Thyroid gland (tissue), 4 donors: ENCODE results near the gene RNF44. TPM values are rescaled to one million over a fixed set of nuclear protein-coding genes. Genes with fewer than 3 reads are reported as not detected.

ENCODE experiments used
- DNase-seq, 2 donors: peaks; one replicate each; pipeline ENCODE4 v3.0.0-alpha.2; 2019
- H3K27ac ChIP-seq, 3 donors: fragments of 200-600 bp; sonication (generic); 1 replicate in 2 of 3; 2 replicates in 1 of 3; pipeline ENCODE4 v1.5.1; 2016 to 2019; ENCODE audit warnings: mild to moderate bottlenecking in 1 of 3, moderate library complexity in 1 of 3
- H3K27me3 ChIP-seq: fragments of 200-600 bp; sonication (generic); one replicate; pipeline ENCODE4 v1.5.1; 2019
- H3K36me3 ChIP-seq, 2 donors: fragments of 200-600 bp; sonication (generic); one replicate each; pipeline ENCODE4 v1.5.1; 2016 to 2019
- H3K4me1 ChIP-seq, 2 donors: fragments of 200-600 bp; sonication (generic); one replicate each; pipeline ENCODE4 v1.5.1; 2017 to 2019
- H3K4me3 ChIP-seq, 3 donors: fragments of 200-600 bp; sonication (generic); replicated peaks in 1 of 3; 1 replicate in 2 of 3; 2 replicates in 1 of 3; pipeline ENCODE4 v1.5.1; 2016; ENCODE audit warnings: mild to moderate bottlenecking in 1 of 3
- H3K9me3 ChIP-seq: fragments of 200-600 bp; sonication (generic); one replicate; pipeline ENCODE4 v1.5.1; 2017
- POLR2A ChIP-seq, 2 donors: fragments of 450-650 bp; IDR thresholded peaks; one replicate each; pipeline ENCODE4 v1.6.1; 2017; ENCODE audit warnings: antibody characterized with exemption in 2 of 2, mild to moderate bottlenecking in 2 of 2, moderate library complexity in 1 of 2
- WGBS, 2 donors: methylation state at CpG; one replicate each; pipeline ENCODE4 v1.1.5; 2017; 5-methylcytosine and 5-hydroxymethylcytosine counted together
- intact Hi-C: fragments of 100-400 bp; cut with DNase I; formaldehyde crosslinking; loops from one replicate; pipeline ENCODE4 v1.15.1; 2023
- total RNA-seq, 4 donors: library from RNA; depleted of rRNA; stranded (reverse); fragments of >200 nt; gene quantifications; one replicate each; pipeline ENCODE4 v1.2.3, GENCODE V29; 2016
- TF ChIP-seq, protein P1 (sequence below), 6 experiments: fragments of 200-600 bp in 3 of 6; fragments of 450-650 bp in 3 of 6; sonication (generic) in 3 of 6; IDR thresholded peaks; one replicate each; pipeline ENCODE4 v1.5.1; 2016 to 2019; ENCODE audit warnings: antibody characterized with exemption in 6 of 6, mild to moderate bottlenecking in 2 of 6, inconsistent platforms in 1 of 6, moderate library complexity in 1 of 6

The RNF44 gene
- total RNA-seq: 10 to 100 TPM; 12.1 to 27.3 (median 22.4) TPM

DNA sequence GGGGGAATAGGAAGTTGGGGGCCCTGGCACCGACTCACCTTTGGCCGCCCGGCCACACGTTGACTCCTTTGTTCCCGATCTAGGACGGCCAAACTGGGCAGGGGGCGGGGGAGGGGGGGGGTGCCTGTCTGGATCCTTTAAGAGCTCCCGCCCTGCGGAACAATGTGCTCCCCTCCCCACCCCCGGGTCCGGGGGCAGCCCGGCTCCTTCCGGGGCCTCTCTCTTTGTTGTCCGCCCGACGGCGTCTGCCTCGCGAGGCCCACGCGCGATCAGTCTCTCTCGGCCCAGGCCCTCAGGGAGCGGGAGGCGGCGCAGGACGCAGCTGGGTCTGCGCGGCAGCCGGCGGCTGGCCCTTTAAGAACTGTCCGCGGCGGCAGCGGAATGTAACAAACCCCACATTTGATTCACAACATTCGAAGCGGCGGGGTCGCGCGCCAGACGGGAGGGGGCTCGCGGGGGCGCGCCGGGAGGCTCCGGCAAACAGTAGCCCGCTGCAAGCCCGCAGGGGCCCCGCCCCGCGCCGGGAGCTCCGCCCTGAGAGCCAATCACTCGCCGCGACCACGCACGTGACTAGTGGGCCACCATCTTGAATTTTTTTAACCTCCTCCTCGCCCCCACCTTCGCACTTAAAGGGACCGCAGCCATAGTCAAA lies at the start of gene RNF44:
RNF44 (minus strand) TSS at position 501 of the 652 bp plus-strand sequence. CDS start 4,930 bp downstream, outside the sequence.
- Histone ChIP-seq H3K4me3 (peak within 1 kb of the TSS; percentile 68 to 92 (median 87)), H3K36me3 (no peaks in the 10 kb centered on the region), H3K27ac (peak within 1 kb of the TSS; percentile 90 to 97 (median 96)), H3K4me1 (peaks cover 40 to 55% of the 10 kb centered on the region in 2 donors), H3K27me3 (no peaks in the 10 kb centered on the region), H3K9me3 (no peaks in the 10 kb centered on the region)
- TF ChIP-seq POLR2A (IDR thresholded peaks at IDR 0.05): peak; percentile 32 to 70
- TF ChIP-seq, protein P1, sequence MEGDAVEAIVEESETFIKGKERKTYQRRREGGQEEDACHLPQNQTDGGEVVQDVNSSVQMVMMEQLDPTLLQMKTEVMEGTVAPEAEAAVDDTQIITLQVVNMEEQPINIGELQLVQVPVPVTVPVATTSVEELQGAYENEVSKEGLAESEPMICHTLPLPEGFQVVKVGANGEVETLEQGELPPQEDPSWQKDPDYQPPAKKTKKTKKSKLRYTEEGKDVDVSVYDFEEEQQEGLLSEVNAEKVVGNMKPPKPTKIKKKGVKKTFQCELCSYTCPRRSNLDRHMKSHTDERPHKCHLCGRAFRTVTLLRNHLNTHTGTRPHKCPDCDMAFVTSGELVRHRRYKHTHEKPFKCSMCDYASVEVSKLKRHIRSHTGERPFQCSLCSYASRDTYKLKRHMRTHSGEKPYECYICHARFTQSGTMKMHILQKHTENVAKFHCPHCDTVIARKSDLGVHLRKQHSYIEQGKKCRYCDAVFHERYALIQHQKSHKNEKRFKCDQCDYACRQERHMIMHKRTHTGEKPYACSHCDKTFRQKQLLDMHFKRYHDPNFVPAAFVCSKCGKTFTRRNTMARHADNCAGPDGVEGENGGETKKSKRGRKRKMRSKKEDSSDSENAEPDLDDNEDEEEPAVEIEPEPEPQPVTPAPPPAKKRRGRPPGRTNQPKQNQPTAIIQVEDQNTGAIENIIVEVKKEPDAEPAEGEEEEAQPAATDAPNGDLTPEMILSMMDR (IDR thresholded peaks at IDR 0.05): no peak
- intact Hi-C loops: no loop called here
- 0 to 1% methylated on average over 28 to 46 of the region's 63 CpGs for WGBS, 2 donors
- peak; percentile 97 to 98 for DNase-seq

DNA sequence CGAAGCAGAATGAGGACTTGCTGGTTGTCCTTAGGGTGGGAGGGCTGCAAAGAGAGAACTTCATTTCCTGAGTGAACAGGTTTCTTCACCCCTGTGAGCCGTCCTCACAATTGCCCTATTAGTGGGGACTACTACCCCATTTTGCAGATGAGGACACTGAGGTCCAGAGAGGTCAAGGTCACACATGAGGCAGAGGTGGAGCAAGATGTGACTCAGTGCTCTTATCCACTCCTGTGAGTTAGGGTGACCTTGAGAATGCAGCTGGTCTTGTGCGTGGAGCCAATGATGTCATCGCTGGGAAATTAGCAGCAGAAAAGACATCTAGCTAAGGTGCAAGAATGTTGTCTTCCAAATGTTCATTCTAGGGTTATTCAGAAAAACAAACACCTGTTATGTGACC lies 45.9 kb upstream of the RNF44 start:
- DNase-seq: no peak
- Histone ChIP-seq H3K9me3 (no peaks in the 10 kb centered on the region), H3K27ac (no peak overlapping the region), H3K36me3 (no peaks in the 10 kb centered on the region), H3K27me3 (no peaks in the 10 kb centered on the region), H3K4me1 (no peaks in the 10 kb centered on the region), H3K4me3 (no peak overlapping the region)
- TF ChIP-seq, protein P1 (IDR thresholded peaks at IDR 0.05): no peak
- TF ChIP-seq POLR2A (IDR thresholded peaks at IDR 0.05): no peak
- intact Hi-C loops: no loop called here
- WGBS, 2 donors: 83 to 87% methylated on average over 4 of the region's 4 CpGs

DNA sequence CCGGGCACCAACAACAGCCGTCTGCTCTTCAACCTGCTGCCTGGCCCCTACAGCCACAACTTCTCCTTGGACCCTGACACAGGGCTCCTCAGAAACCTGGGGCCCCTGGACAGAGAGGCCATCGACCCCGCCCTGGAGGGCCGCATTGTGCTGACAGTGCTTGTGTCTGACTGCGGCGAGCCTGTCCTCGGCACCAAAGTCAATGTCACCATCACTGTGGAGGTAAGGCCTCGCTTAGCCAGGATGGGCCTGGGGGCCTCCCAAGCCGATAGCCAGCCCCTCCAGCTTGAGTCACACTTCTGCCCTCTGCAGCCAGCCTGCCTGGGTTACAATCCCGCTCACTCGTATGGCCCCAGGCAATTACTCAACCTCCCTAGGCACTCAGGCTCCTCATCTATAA lies 44.2 kb upstream of the RNF44 start:
- no peaks in the 10 kb centered on the region for H3K36me3 ChIP-seq
- H3K9me3 ChIP-seq: no peaks in the 10 kb centered on the region
- TF ChIP-seq, protein P1 (IDR thresholded peaks at IDR 0.05): no peak
- no peak for TF ChIP-seq POLR2A (IDR thresholded peaks at IDR 0.05)
- H3K27me3 ChIP-seq: no peaks in the 10 kb centered on the region
- H3K4me1 ChIP-seq: no peaks in the 10 kb centered on the region
- H3K27ac ChIP-seq: no peak overlapping the region
- intact Hi-C loops: no loop called here
- no peak for DNase-seq
- no peak overlapping the region for H3K4me3 ChIP-seq
- WGBS, 2 donors: 89 to 92% methylated on average over 11 to 12 of the region's 12 CpGs

DNA sequence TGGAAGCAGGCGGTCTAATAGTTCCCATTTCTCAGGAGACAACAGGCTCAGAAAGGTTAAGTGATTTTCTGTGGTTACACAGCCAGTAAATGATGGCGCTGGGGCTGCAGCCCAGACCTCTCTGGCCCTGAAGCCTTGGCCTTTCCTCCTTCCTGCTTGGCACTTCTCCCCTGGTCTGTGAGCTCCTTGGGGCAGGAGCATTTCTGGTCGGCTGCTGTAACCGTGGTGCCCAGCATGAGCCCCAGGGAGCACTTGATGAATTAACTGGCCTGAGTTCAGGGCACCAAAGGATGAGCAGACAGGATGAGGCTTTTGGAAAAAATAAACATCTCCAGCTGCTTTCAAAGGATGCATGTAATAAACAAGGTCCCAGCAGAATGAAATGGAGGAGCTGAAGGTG lies 42.1 kb upstream of the RNF44 start:
- intact Hi-C loops: loop anchor here (5.0 kb wide), 1 partner anchor 162 kb away; the partner anchor contains the start of gene CLTB
- Histone ChIP-seq H3K36me3 (no peaks in the 10 kb centered on the region), H3K4me3 (no peak overlapping the region), H3K27ac (no peak overlapping the region), H3K4me1 (no peaks in the 10 kb centered on the region), H3K27me3 (no peaks in the 10 kb centered on the region), H3K9me3 (no peaks in the 10 kb centered on the region)
- TF ChIP-seq POLR2A (IDR thresholded peaks at IDR 0.05): no peak
- TF ChIP-seq, protein P1 (IDR thresholded peaks at IDR 0.05): no peak
- WGBS, 2 donors: 57 to 68% methylated on average over 4 of the region's 4 CpGs
- DNase-seq: no peak

DNA sequence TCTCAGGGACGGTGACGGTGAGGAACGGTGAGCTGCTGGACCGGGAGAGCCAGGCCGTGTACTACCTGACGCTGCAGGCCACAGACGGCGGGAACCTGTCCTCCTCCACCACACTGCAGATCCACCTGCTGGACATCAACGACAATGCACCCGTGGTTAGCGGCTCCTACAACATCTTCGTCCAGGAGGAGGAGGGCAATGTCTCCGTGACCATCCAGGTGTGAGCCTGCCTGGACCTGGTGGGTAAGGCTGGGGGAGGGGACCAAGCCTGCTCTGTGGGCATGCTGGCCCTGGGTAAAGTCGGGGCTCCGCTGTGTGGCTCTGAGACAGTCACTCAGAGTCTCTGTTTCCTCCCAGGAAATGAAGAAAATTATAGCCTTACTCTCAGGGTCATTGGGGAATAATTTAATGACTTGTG lies 41.2 kb upstream of the RNF44 start:
- Histone ChIP-seq H3K4me1 (no peaks in the 10 kb centered on the region), H3K4me3 (no peak overlapping the region), H3K27ac (no peak overlapping the region), H3K27me3 (no peaks in the 10 kb centered on the region), H3K9me3 (no peaks in the 10 kb centered on the region), H3K36me3 (no peaks in the 10 kb centered on the region)
- peak; percentile 77 to 78 for DNase-seq
- no peak for TF ChIP-seq POLR2A (IDR thresholded peaks at IDR 0.05)
- TF ChIP-seq, protein P1 (IDR thresholded peaks at IDR 0.05): peak; percentile 28 to 75 (median 58)
- 17 to 37% methylated on average over 5 to 10 of the region's 15 CpGs for WGBS, 2 donors
- intact Hi-C loops: loop anchor here (5.0 kb wide), 1 partner anchor 161 kb away; the partner anchor contains the start of gene CLTB
